ENCODE results near the gene DOCK2.

DOCK2 gene

DNA sequence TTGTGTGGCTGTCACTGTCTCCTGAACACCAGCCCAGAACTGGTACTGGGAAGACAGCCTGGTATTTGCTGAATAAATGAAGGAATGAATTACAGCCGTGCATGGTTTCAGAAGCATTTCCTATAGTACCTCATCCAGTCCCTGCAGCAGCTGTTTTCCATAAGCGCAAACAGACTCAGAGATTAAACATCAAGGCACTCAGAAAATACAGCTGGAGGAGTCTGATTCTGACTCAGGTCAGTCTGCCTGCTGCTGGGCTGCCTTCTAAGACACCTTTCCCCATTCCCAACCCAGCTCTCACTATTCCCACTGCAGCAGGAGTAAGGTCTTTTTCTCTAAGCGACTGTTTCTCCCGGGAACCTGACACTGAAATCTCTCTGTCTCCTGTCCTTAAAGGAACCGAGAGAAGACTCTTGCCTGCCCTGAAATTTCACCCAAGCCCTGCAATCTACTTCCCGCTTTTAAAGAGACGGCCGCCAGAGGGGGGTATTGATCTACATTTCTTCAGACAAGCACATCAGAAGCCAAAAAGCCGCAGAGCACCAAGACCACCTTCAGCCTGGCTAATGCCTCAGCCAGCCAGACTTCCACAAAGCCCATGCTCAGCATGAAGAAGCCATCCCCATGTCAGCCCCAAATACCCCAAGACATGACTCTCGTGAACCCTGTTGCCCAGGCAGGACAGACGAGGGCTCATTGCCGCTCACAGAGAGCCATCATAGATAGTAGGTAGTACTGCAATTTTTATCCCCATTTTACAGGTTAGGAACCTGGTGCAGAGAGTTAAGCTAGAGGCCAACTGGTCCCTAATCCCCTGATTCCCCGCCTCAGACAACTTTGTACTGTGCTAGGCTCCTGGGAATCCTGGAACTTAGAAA lies 463.2 kb downstream of the DOCK2 start:
- peaks cover 14% of the 10 kb centered on the region for H3K4me1 Mint-ChIP-seq
- H3K27ac Mint-ChIP-seq, result peak overlapping the region; percentile 39
- H3K9me3 Mint-ChIP-seq, result peaks cover 7% of the 10 kb centered on the region
- TF ChIP-seq, protein P1, sequence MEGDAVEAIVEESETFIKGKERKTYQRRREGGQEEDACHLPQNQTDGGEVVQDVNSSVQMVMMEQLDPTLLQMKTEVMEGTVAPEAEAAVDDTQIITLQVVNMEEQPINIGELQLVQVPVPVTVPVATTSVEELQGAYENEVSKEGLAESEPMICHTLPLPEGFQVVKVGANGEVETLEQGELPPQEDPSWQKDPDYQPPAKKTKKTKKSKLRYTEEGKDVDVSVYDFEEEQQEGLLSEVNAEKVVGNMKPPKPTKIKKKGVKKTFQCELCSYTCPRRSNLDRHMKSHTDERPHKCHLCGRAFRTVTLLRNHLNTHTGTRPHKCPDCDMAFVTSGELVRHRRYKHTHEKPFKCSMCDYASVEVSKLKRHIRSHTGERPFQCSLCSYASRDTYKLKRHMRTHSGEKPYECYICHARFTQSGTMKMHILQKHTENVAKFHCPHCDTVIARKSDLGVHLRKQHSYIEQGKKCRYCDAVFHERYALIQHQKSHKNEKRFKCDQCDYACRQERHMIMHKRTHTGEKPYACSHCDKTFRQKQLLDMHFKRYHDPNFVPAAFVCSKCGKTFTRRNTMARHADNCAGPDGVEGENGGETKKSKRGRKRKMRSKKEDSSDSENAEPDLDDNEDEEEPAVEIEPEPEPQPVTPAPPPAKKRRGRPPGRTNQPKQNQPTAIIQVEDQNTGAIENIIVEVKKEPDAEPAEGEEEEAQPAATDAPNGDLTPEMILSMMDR (IDR thresholded peaks at IDR 0.05), result peak; percentile 69
- no peaks in the 10 kb centered on the region for H3K36me3 Mint-ChIP-seq (ENCODE audit: low read depth)
- peaks cover 21% of the 10 kb centered on the region for H3K27me3 Mint-ChIP-seq (ENCODE audit: low read depth, poor library complexity)
- no peak overlapping the region for H3K4me3 Mint-ChIP-seq
- peak; percentile 85 for DNase-seq

GRCh38 chr5:170103447-170103846 lies 466.4 kb downstream of the DOCK2 start:
- H3K27ac Mint-ChIP-seq, result no peak overlapping the region
- no peak overlapping the region for H3K4me3 Mint-ChIP-seq
- H3K4me1 Mint-ChIP-seq, result peaks cover 11% of the 10 kb centered on the region
- H3K27me3 Mint-ChIP-seq (ENCODE audit: low read depth, poor library complexity), result peaks cover 25% of the 10 kb centered on the region
- TF ChIP-seq, protein P1 (IDR thresholded peaks at IDR 0.05), result no peak
- no peaks in the 10 kb centered on the region for H3K36me3 Mint-ChIP-seq (ENCODE audit: low read depth)
- no peak for DNase-seq
- peaks cover 7% of the 10 kb centered on the region for H3K9me3 Mint-ChIP-seq

GRCh38 chr5:170104299-170104698 lies 467.2 kb downstream of the DOCK2 start:
- Mint-ChIP-seq H3K4me3 (no peak overlapping the region), H3K36me3 (ENCODE audit: low read depth) (no peaks in the 10 kb centered on the region), H3K27ac (no peak overlapping the region), H3K27me3 (ENCODE audit: low read depth, poor library complexity) (peaks cover 20% of the 10 kb centered on the region), H3K9me3 (peaks cover 4% of the 10 kb centered on the region), H3K4me1 (peaks cover 13% of the 10 kb centered on the region)
- TF ChIP-seq, protein P1 (IDR thresholded peaks at IDR 0.05), result no peak
- no peak for DNase-seq

DNA sequence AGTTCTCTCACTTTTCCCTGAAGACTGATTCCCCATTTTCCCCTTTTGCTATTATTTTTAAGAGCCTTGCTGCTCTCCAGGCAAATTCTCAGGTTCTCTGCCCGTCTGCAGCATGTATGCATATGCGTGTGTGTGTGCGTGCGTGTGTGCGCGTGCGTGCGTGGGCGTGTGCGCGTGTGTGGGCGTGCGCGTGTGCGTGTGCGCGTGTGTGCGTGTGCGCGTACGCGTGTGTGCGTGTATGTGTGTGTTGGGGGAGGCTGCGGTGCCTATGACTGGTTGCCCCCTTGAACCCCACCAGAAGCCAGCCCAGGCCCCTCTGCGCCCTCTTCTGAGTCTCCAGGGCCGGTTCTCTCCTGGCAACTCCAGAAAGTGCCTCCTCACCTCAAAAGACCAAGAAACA lies 467.6 kb downstream of the DOCK2 start:
- H3K4me1 Mint-ChIP-seq, result peaks cover 17% of the 10 kb centered on the region
- H3K27me3 Mint-ChIP-seq (ENCODE audit: low read depth, poor library complexity), result peaks cover 18% of the 10 kb centered on the region
- no peaks in the 10 kb centered on the region for H3K9me3 Mint-ChIP-seq
- H3K27ac Mint-ChIP-seq, result no peak overlapping the region
- H3K4me3 Mint-ChIP-seq, result no peak overlapping the region
- no peaks in the 10 kb centered on the region for H3K36me3 Mint-ChIP-seq (ENCODE audit: low read depth)
- TF ChIP-seq, protein P1 (IDR thresholded peaks at IDR 0.05), result no peak
- DNase-seq, result no peak

GRCh38 chr5:170105642-170106611 lies 468.9 kb downstream of the DOCK2 start, which contains the start of gene FOXI1:
TSS of gene FOXI1 (plus strand) at chr5:170105897. CDS start at chr5:170105958, 61 bp downstream.
- DNase-seq, result no peak
- H3K27ac Mint-ChIP-seq, result no peak within 1 kb of the TSS
- TF ChIP-seq, protein P1 (IDR thresholded peaks at IDR 0.05), result no peak
- H3K4me1 Mint-ChIP-seq, result peaks cover 13% of the 10 kb centered on the region
- no peaks in the 10 kb centered on the region for H3K36me3 Mint-ChIP-seq (ENCODE audit: low read depth)
- H3K9me3 Mint-ChIP-seq, result no peaks in the 10 kb centered on the region
- H3K4me3 Mint-ChIP-seq, result no peak within 1 kb of the TSS
- H3K27me3 Mint-ChIP-seq (ENCODE audit: low read depth, poor library complexity), result peaks cover 17% of the 10 kb centered on the region

Data from nephron progenitor cell (in vitro differentiated cells).